NB4 (cell line): ENCODE results near the gene RUNX3.

Experiments used
- DNase-seq: peaks from one replicate; pipeline ENCODE4 v3.0.0; 2010; ENCODE audit warnings: low read depth
- H3K4me3 ChIP-seq: one replicate; pipeline ENCODE4 v1.5.1; 2011; ENCODE audit warnings: mild to moderate bottlenecking, low read depth, low read length, moderate library complexity
- CTCF ChIP-seq: IDR thresholded peaks from one replicate; pipeline ENCODE4 v1.5.1; 2012; ENCODE audit warnings: low read depth, low read length
- MAX ChIP-seq: IDR thresholded peaks from 2 replicates; pipeline ENCODE4 v1.6.1; 2011; ENCODE audit warnings: low read depth, low read length
- MYC ChIP-seq: IDR thresholded peaks from 2 replicates; pipeline ENCODE4 v1.6.1; 2011; ENCODE audit warnings: low read depth, low read length
- POLR2A ChIP-seq: IDR thresholded peaks from 2 replicates; pipeline ENCODE4 v1.6.1; 2011; ENCODE audit warnings: mild to moderate bottlenecking; ENCODE audit not compliant: insufficient read length; ENCODE audit errors: extremely low read depth

Gene RUNX3

GRCh38 chr1:24928689-24929397, 1.2 kb downstream of the RUNX3 start:
- DNase-seq = peak; percentile 65
- TF ChIP-seq CTCF = no peak
- H3K4me3 ChIP-seq = peak overlapping the region; percentile 80

- peak overlapping the region; percentile 80 for H3K4me3 ChIP-seq
- peak; percentile 41 for DNase-seq
- TF ChIP-seq POLR2A = no peak
- no peak for TF ChIP-seq MAX
- no peak for TF ChIP-seq CTCF
- TF ChIP-seq MYC = no peak
These were observed 1.9 kb downstream of the RUNX3 start for GRCh38 chr1:24927988-24928688.

GRCh38 chr1:24927473-24927872, 2.6 kb downstream of the RUNX3 start:
- H3K4me3 ChIP-seq = peak overlapping the region; percentile 80
- no peak for DNase-seq
- TF ChIP-seq MYC (no peak), CTCF (no peak), MAX (no peak), POLR2A (no peak)

GRCh38 chr1:24926563-24927249, 3.4 kb downstream of the RUNX3 start:
- peak; percentile 45 for DNase-seq
- TF ChIP-seq POLR2A (no peak), CTCF (no peak), MAX (no peak), MYC (no peak)
- peak overlapping the region; percentile 80 for H3K4me3 ChIP-seq

GRCh38 chr1:24925963-24926362, 4.1 kb downstream of the RUNX3 start:
- no peak for DNase-seq
- no peak overlapping the region for H3K4me3 ChIP-seq
- TF ChIP-seq POLR2A = no peak
- TF ChIP-seq CTCF = no peak
- no peak for TF ChIP-seq MAX
- TF ChIP-seq MYC = no peak
